Omental fat pad (tissue), 4 donors: ENCODE data around the gene RAB13. TPM values are rescaled to one million over a fixed set of nuclear protein-coding genes. Genes with fewer than 3 reads are reported as not detected.

Source experiments
- ATAC-seq: fragments of 150-250 bp; one replicate; pipeline ENCODE4 v1.9.1; 2016; ENCODE audit warnings: mild to moderate bottlenecking, moderate library complexity; ENCODE audit not compliant: low FRiP score
- DNase-seq: peaks from one replicate; pipeline ENCODE4 v3.0.0-alpha.2; 2019; ENCODE audit warnings: low spot score
- total RNA-seq, 4 donors: library from RNA; depleted of rRNA; stranded (reverse); fragments of >200 nt; gene quantifications; one replicate each; pipeline ENCODE4 v1.1.0, GENCODE V29; 2016
- TF ChIP-seq, protein P1 (sequence below), 3 donors: fragments of 450-650 bp; IDR thresholded peaks; one replicate each; pipeline ENCODE4 v1.5.1; 2016 to 2017; ENCODE audit warnings: antibody characterized with exemption in 3 of 3, mild to moderate bottlenecking in 3 of 3, moderate library complexity in 2 of 3

RAB13 gene
- total RNA-seq, 4 donors from 2014 or later, result 62.7 to 87.5 (median 78.3) TPM

DNA sequence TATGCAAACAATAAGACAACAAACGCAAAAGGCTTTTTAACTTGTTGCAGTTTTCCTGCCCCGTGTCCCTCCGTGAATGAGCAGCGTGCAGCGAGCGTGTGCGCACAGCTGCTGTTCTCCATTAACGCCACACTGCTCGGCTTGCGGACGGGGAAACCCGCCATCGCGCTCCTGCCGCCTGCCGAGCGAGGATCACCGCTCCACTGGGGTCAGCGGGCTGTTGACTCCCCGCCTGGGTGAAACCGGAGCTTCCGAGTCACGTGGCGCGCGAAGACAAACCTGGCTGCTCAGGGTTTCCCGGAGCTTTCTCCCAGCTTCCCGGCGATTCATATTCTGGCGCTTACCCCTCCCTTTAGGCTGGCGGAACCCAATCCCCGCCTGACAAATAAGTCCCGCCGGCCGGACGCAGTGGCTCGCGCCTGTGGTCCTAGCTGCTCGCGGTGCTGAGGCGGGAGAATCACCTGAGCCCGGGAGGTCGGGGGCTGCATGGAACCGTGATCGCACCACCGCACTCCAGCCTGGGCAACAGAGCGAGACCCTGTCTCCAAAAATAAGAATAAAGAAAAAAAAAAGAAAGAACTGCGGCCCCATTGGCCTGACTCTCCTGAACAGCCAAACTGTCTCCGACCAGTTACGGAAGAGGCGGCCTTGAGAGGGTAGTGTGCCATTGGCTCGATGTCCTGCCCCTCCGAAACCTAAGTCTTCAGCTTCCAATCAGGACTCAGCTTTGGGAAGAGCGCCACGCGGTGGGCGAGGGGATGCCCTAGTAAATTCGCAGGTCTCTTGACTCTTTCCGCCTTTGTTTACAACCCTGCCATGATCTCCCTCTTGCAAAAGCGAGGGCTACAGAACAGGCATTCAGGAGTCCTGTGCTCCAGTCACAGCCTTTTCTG, 18.8 kb downstream of the RAB13 start, which contains the start of gene CREB3L4:
CREB3L4 (plus strand) TSS at position 796 of the 893 bp plus-strand sequence. CDS start 624 bp downstream, outside the sequence.
- DNase-seq (peak; percentile 72), ATAC-seq (peak; percentile 88)
- TF ChIP-seq, protein P1, sequence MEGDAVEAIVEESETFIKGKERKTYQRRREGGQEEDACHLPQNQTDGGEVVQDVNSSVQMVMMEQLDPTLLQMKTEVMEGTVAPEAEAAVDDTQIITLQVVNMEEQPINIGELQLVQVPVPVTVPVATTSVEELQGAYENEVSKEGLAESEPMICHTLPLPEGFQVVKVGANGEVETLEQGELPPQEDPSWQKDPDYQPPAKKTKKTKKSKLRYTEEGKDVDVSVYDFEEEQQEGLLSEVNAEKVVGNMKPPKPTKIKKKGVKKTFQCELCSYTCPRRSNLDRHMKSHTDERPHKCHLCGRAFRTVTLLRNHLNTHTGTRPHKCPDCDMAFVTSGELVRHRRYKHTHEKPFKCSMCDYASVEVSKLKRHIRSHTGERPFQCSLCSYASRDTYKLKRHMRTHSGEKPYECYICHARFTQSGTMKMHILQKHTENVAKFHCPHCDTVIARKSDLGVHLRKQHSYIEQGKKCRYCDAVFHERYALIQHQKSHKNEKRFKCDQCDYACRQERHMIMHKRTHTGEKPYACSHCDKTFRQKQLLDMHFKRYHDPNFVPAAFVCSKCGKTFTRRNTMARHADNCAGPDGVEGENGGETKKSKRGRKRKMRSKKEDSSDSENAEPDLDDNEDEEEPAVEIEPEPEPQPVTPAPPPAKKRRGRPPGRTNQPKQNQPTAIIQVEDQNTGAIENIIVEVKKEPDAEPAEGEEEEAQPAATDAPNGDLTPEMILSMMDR (IDR thresholded peaks at IDR 0.05), result no peak

DNA sequence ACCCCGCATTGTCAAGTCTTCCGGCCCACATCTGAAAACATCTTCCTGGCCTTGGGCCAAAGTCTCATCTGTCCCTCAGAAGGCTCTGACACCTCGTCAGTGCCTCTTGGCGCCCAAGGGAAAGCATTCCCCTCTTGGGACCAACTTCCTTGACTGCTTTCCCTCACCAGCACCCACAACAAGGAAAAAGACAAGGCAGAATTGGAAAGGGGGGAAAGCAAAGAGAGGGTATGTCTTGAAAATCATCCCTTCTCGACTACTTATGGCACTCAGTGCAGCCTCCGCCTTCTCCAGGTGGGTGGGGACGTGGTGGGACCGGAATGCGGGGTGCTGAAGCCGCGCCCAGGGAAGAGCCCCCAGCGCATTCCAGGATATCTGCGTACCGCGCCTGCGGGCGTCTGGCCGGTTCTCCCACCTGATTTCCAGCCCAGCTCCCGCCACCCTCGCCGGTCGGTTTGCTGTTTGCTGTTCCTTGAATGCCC, 22.2 kb downstream of the RAB13 start:
- DNase-seq (no peak), ATAC-seq (peak; percentile 41)
- TF ChIP-seq, protein P1 (IDR thresholded peaks at IDR 0.05), result no peak

DNA sequence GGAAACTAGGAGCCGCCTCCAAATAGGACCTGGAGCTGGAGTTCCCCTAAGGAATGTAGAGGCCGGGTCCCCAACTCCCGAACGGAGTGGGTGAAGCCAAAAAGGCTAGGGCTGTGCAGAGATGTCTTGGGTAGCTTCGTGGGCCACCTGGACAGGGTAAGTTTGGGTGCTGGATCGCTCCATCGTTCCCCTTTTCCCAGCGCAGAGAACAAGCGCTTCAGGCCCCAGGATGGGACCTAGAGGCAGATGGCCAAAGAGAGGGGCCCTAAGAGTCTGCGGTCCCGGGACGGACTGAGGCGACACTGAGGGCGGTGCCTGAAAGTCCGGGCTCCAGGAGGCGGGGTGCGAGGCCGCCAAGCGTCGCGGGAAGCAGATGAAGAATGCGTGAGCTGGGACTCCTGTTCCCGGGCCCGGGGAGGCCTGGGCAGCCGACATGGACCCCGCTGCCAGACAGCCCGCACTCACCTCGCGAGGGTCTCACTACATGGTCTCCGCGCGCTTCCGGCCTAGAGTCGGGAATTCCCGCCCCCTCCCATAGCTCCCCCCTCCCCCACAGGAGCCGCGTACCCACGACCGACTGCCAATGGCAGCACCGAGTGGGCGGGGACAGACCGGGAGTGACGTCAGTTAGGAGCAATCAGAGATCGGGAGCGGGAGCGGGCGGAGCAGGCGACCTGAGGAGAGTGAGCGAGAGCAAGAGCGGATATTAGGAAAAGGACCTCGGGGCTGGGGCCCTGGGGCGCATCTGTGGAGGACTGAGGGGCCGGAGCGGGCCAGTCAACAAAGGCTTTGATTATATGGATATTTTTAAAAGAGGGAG, 22.9 kb downstream of the RAB13 start, which contains the start of gene SLC39A1:
SLC39A1 (minus strand) TSS at position 508 of the 820 bp plus-strand sequence. CDS start 822 bp downstream, outside the sequence.
- DNase-seq (peak; percentile 99), ATAC-seq (peak; percentile 63)
- TF ChIP-seq, protein P1 (IDR thresholded peaks at IDR 0.05), result no peak

DNA sequence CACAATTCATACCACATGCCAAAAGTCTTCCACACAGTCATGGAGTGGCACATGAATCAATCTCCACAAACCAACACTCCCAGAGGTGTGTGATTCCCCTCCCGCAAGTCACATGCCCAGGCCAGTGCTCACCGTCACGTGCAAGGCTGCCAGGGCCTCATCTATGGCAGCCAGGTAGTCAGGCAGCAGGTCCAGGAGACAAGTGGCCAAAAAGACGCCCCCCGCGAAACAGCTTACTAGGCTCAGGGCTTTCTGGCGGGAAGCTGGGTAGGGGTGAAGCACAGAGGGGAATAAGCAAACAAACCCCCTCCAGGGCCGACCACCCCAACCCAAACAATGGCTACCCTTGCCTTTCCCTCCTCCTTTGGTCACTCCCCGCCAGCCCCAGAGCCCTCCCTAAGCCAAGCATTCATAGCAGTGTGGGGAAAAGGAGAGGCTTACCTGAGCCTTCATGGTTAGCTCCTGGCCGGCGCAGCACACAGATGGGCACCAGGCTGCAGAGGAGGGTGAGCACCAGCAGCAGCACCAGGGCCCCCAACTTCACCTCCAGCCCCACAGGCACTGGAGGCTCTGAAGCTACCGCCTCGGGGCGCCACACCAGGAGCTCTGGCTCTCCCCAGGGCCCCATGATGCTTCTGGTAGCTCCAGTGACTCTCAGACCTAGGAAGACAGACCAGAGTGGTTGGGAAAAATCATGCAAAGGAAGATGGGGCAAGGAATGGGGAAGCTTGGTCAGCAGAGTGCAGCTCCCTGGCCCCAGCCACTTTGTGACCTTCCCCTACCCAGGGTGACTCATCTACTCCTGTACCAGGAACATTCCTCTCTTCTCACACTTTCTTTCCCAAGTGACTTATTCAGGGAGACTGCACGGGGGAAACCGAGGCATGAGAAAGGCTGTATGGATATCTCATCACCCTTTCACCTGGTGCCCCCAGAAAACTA, 23.8 kb downstream of the RAB13 start:
- TF ChIP-seq, protein P1 (IDR thresholded peaks at IDR 0.05), result no peak
- DNase-seq, result no peak
- ATAC-seq, result peak; percentile 13

DNA sequence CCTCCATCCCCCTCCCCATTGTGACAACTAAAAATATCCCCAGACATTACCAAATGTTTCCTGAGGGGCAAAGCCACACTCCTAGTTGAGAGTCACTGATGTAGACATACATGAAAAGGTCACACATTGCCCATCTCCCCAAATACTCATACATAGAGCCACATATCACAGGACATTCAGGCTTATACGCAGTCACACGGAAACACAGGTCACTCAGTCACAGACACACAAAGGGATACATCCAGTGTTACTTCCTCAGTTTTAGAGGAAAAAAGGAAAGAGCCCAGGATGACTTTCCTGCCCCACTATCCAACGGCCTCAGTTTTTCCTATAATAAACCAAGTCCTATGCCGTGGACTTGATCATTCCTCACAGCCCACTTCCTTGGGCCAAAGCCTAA, 24.7 kb downstream of the RAB13 start:
- DNase-seq (no peak), ATAC-seq (no peak)
- TF ChIP-seq, protein P1 (IDR thresholded peaks at IDR 0.05), result no peak

DNA sequence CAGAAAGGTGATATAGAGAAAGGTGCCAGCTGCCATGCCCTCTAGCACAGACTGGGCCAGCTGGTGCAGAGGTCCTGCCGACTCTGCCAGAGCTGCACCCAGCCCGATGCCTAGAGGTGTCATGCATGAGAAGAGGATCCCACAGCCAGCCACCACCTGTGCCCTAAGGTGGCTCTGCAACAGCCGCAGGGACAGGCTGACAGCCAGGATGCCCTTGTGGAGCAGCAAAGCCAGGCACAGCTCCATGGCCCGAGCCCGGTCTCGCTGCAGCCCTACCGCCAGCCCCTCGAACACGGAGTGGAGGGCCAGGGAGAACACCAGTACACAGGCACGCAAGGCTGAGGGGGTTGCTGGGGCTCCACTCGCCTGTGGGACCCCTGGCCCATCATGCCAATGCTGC, 25.9 kb downstream of the RAB13 start:
- ATAC-seq (no peak), DNase-seq (no peak)
- TF ChIP-seq, protein P1 (IDR thresholded peaks at IDR 0.05), result no peak
